Left lung (tissue), 10 donors: Measurements from ENCODE around the gene CHCHD6. TPM values are rescaled to one million over a fixed set of nuclear protein-coding genes. Genes with fewer than 3 reads are reported as not detected.
A peak's percentile ranks its signal among the peaks of the same experiment; 100 is the strongest.

Experiments
- ATAC-seq: fragments of 200-7000 bp; cut with Tn5 transposase; one replicate; pipeline ENCODE4 v1.9.1; 2020; ENCODE audit warnings: moderate library complexity
- DNase-seq, 4 donors: peaks; one replicate each; pipeline ENCODE4 v3.0.0-alpha.2; 2013 to 2020
- H3K27ac ChIP-seq, 2 donors: fragments of 200-600 bp; sonication (generic) in 1 of 2; one replicate each; pipeline versions ENCODE4 v1.5.0 to v1.8.0; 2020 to 2021
- H3K27me3 ChIP-seq, 2 donors: fragments of 200-600 bp; sonication (generic) in 1 of 2; one replicate each; pipeline versions ENCODE4 v1.5.0 to v1.8.0; 2020 to 2021
- H3K36me3 ChIP-seq, 2 donors: fragments of 200-600 bp; sonication (generic) in 1 of 2; one replicate each; pipeline versions ENCODE4 v1.5.0 to v1.8.0; 2020 to 2021
- H3K4me1 ChIP-seq, 2 donors: fragments of 200-600 bp; one replicate each; pipeline ENCODE4 v1.8.0; 2021
- H3K4me3 ChIP-seq, 2 donors: fragments of 200-600 bp; sonication (generic) in 1 of 2; one replicate each; pipeline versions ENCODE4 v1.5.0 to v1.8.0; 2020 to 2021; ENCODE audit warnings: mild to moderate bottlenecking in 1 of 2
- H3K9me3 ChIP-seq, 2 donors: fragments of 200-600 bp; sonication (generic) in 1 of 2; one replicate each; pipeline versions ENCODE4 v1.5.0 to v1.8.0; 2020 to 2021
- CTCF ChIP-seq, 2 donors: fragments of 200-600 bp; sonication (generic) in 1 of 2; IDR thresholded peaks; one replicate each; pipeline versions ENCODE4 v1.5.0 to v1.8.0; 2021; ENCODE audit warnings: antibody characterized with exemption in 2 of 2
- intact Hi-C, 2 donors: fragments of 100-400 bp; cut with DNase I; formaldehyde crosslinking; loops; one replicate each; pipeline versions ENCODE4 v1.11.2 to v1.14.2; 2022
- polyA plus RNA-seq, 6 donors: library from polyadenylated mRNA; unstranded; fragments of 120-200 nt; gene quantifications; one replicate each; pipeline ENCODE4 v1.2.1, GENCODE V29; 2013; ENCODE audit not compliant: insufficient read length in 6 of 6
- total RNA-seq, 2 donors: library from RNA; stranded (reverse); fragmentation: NEBNext Ultra II Directional; extraction: Animal tissue kit (Norgen Biotek cat#: 25700); gene quantifications; one replicate each; pipeline ENCODE4 v1.2.1, GENCODE V29; 2021
- donor health status: DM: no; HTN: yes; CAD: no.
- donor health status: DM: no; HTN: no; CAD: no.

Gene CHCHD6
- total and polyA plus RNA-seq, 8 donors: 11.8 to 21.1 (median 18.4) TPM

DNA sequence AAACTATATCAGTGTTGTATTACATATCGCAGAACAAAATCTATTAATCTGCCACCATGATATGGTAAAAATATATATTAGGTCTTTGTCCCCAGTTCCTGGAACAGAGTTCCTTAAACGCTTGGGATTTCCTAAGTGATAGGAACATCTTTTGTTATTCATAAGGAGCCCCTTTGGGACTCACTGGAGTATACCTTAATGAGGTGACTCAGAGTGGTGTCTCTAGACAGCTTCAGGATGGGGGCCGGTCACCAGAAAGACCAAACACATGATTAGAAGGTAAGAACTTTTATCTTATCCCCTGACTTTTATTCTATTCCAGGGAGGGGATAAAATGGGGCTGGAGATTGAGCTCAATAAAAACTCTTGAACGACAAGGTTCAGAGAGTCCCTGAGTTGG lies 12.3 kb upstream of the CHCHD6 start:
- no peak for TF ChIP-seq CTCF (IDR thresholded peaks at IDR 0.05)
- intact Hi-C loops: no loop called here
- Histone ChIP-seq H3K27ac (no peak overlapping the region), H3K9me3 (no peaks in the 10 kb centered on the region), H3K27me3 (peaks cover 0 to 18% of the 10 kb centered on the region in 2 donors), H3K4me3 (no peak overlapping the region), H3K4me1 (no peaks in the 10 kb centered on the region), H3K36me3 (no peaks in the 10 kb centered on the region)
- ATAC-seq: no peak
- DNase-seq: no peak

DNA sequence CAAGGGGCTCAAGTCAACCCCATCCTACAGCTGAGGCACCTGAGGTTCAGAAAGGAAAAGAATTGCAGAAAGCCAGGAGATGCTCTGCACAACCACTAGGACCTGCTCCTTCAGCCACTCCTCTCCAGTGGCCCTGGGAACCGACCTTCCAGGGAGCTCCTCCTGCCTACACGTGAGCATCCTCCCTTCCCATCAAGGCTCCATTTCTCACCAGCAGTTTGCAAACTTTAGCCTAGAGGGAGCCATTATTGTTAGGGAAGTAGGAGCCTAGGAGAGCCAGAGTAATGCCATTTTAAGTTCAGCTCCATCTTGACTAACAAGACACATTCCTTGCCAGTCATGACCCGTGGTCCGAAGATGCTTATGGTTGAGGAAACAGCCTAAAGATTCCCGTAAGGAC lies 11.2 kb upstream of the CHCHD6 start:
- DNase-seq (no peak), ATAC-seq (no peak)
- intact Hi-C loops: no loop called here
- Histone ChIP-seq H3K4me3 (no peak overlapping the region), H3K27me3 (peaks cover 0 to 18% of the 10 kb centered on the region in 2 donors), H3K4me1 (no peaks in the 10 kb centered on the region), H3K36me3 (no peaks in the 10 kb centered on the region), H3K27ac (no peak overlapping the region), H3K9me3 (no peaks in the 10 kb centered on the region)
- TF ChIP-seq CTCF (IDR thresholded peaks at IDR 0.05): no peak

- no peaks in the 10 kb centered on the region for H3K36me3 ChIP-seq
- intact Hi-C loops: no loop called here
These were observed 10.1 kb upstream of the CHCHD6 start for GRCh38 chr3:126693921-126694320.

DNA sequence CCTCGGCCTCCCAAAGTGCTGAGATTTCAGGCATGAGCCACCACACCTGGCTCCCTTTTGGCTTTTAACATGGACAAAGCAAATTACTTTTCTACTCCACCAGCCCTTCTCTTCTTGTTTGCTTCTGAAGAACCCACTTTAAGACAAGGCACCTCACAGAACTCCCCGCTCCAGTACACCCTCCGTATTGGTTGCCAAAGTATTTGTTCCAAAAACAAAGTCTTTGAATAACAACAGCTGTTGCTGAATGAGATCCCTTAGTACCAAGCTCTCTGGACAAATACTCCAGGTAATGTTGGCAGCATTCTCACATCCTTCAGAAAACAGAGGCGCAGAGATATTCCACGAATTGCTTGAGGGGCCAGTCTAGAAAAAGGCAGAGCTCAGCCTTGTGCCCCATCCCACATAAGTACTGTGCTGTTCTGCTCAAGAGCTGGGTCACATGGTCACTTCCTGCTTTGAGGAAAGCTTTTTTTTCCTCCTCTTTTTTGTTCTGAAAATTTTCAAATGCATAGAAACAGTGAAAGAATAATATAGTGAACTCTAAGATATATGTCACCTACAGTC lies 7.3 kb upstream of the CHCHD6 start:
- ATAC-seq (peak; percentile 72), DNase-seq (peak in 1 of 4 donors; percentile 10)
- Histone ChIP-seq H3K36me3 (no peaks in the 10 kb centered on the region), H3K4me3 (no peak overlapping the region), H3K27me3 (peaks cover 0 to 16% of the 10 kb centered on the region in 2 donors), H3K4me1 (no peaks in the 10 kb centered on the region), H3K9me3 (no peaks in the 10 kb centered on the region), H3K27ac (no peak overlapping the region)
- no peak for TF ChIP-seq CTCF (IDR thresholded peaks at IDR 0.05)
- intact Hi-C loops: no loop called here

More at GRCh38 chr3:126693921-126694320, 10.1 kb upstream of the CHCHD6 start:
- Histone ChIP-seq H3K27me3 (peaks cover 0 to 18% of the 10 kb centered on the region in 2 donors), H3K4me3 (no peak overlapping the region), H3K9me3 (no peaks in the 10 kb centered on the region), H3K4me1 (no peaks in the 10 kb centered on the region), H3K27ac (no peak overlapping the region)
- no peak for TF ChIP-seq CTCF (IDR thresholded peaks at IDR 0.05)
- no peak for DNase-seq
- no peak for ATAC-seq

DNA sequence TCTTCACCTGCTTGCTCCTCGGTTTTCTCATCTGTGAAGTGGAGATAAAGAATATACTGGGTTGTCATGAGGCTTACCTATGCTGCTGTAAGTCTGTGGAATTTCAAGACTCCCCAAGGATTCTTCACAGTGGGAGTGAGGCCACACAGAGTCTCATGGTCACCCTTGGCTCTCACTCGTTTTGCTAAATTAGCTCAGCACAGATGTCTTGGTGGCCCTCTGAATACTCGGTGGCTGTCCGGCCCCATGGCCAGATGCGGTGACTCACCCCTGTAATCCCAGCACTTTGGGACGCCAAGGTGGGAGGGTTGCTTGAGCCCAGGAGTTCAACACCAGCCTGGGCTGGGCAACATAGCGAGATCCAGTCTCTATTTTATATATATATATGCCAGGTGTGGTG lies 5.0 kb upstream of the CHCHD6 start:
- no peaks in the 10 kb centered on the region for H3K36me3 ChIP-seq
- peaks cover 4 to 7% of the 10 kb centered on the region in 2 donors for H3K4me1 ChIP-seq
- intact Hi-C loops: no loop called here
- TF ChIP-seq CTCF (IDR thresholded peaks at IDR 0.05): no peak
- peaks cover 0 to 10% of the 10 kb centered on the region in 2 donors for H3K27me3 ChIP-seq
- H3K27ac ChIP-seq: no peak overlapping the region
- H3K4me3 ChIP-seq: no peak overlapping the region
- ATAC-seq (no peak), DNase-seq (no peak)
- no peaks in the 10 kb centered on the region for H3K9me3 ChIP-seq
